ENCODE results near the gene MSTN. TPM values are rescaled to one million over a fixed set of nuclear protein-coding genes. Genes with fewer than 3 reads are reported as not detected.

The MSTN gene
- total and polyA plus RNA-seq, 2 donors (not counting 3 experiments of a cell fraction or from before 2014, with no cell fraction given): 0.04 TPM; not detected in 1

DNA sequence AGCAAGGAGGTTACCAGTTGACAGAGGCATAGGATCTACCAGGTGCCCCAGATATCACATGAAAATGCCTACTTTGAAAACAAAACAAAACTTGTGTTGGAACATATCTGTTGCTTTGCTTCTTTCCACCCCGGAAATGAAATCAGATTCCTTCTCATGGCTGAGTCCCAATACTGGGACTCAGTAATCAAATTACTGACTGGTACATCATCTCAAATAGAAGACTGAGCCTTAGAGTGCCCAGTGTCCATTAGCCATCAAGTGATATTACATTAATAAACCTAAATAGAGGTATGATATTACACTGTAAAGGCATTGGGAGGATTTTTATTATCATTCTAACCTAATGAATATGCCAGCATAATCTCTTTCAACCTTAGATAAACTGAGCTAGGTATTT is 48.6 kb upstream of the MSTN start:
- H3K79me2 ChIP-seq (ENCODE audit: control insufficient read depth, insufficient read depth, low read length): no peaks in the 10 kb centered on the region
- intact Hi-C loops (cut with micrococcal nuclease): no loop called here
- H3K9me1 ChIP-seq (replicated peaks; ENCODE audit: control insufficient read depth, extremely low read depth, insufficient read depth, low read length): no peaks in the 10 kb centered on the region
- H4K20me1 ChIP-seq (replicated peaks; ENCODE audit: control insufficient read depth, extremely low read depth, insufficient read depth, low read length): no peaks in the 10 kb centered on the region
- no peaks in the 10 kb centered on the region for H3K4me1 ChIP-seq (ENCODE audit: control insufficient read depth, extremely low read depth, insufficient read depth, low read length)
- no peaks in the 10 kb centered on the region for H3K36me3 ChIP-seq (ENCODE audit: control insufficient read depth in 2 of 2, extremely low read depth in 1 of 2, insufficient read depth in 2 of 2, low read length in 2 of 2)
- no peak overlapping the region for H2AFZ ChIP-seq (ENCODE audit: low read depth, low read length)
- no peak overlapping the region for H3K4me3 ChIP-seq (replicated peaks in 1 of 3; ENCODE audit: insufficient read depth in 1 of 3, low read depth in 1 of 3, low read length in 3 of 3)
- FAIRE-seq (no peak), DNase-seq (ENCODE audit: low read depth, low spot score) (no peak)
- no peak overlapping the region for H3K4me2 ChIP-seq (ENCODE audit: insufficient read depth, low read length)
- no TSS peak for BruUV-seq (replicated peaks)
- H3K9me3 ChIP-seq (replicated peaks; ENCODE audit: control insufficient read depth, insufficient read depth, low read length): no peaks in the 10 kb centered on the region
- POLR2A ChIA-PET: no interaction called here
- dilution Hi-C loops (cut with MboI; ENCODE audit: extremely low pct_ligation_motif_present, low sequenced_read_pairs): no loop called here
- H3K9ac ChIP-seq (replicated peaks; ENCODE audit: extremely low read depth, insufficient read depth, low read length): no peak overlapping the region
- H3K27me3 ChIP-seq (ENCODE audit: control insufficient read depth in 2 of 2, insufficient read depth in 2 of 2, low read length in 2 of 2): peaks cover 0 to 2% of the 10 kb centered on the region in 2 experiments
- H3K27ac ChIP-seq (ENCODE audit: insufficient read depth, low read depth, low read length): no peak overlapping the region
- TF ChIP-seq GATA2 (IDR thresholded peaks at IDR 0.05; ENCODE audit: insufficient read depth, insufficient read length, low read depth, low read length) (no peak), FOS (IDR thresholded peaks at IDR 0.05; ENCODE audit: borderline replicate concordance, insufficient read depth, low read length) (no peak), EZH2 (IDR thresholded peaks at IDR 0.05; ENCODE audit: borderline replicate concordance, low read depth, low read length, severe bottlenecking) (no peak), JUN (IDR thresholded peaks at IDR 0.05; ENCODE audit: borderline replicate concordance, insufficient read depth, insufficient read length, low read depth) (no peak), POLR2A (IDR thresholded peaks at IDR 0.05; ENCODE audit: low read depth, low read length) (no peak), POLR2AphosphoS5 (IDR thresholded peaks at IDR 0.05; ENCODE audit: insufficient read depth, low read depth, low read length) (no peak), MYC (IDR thresholded peaks at IDR 0.05; ENCODE audit: low read depth, low read length) (no peak)
- TF ChIP-seq, protein P1, sequence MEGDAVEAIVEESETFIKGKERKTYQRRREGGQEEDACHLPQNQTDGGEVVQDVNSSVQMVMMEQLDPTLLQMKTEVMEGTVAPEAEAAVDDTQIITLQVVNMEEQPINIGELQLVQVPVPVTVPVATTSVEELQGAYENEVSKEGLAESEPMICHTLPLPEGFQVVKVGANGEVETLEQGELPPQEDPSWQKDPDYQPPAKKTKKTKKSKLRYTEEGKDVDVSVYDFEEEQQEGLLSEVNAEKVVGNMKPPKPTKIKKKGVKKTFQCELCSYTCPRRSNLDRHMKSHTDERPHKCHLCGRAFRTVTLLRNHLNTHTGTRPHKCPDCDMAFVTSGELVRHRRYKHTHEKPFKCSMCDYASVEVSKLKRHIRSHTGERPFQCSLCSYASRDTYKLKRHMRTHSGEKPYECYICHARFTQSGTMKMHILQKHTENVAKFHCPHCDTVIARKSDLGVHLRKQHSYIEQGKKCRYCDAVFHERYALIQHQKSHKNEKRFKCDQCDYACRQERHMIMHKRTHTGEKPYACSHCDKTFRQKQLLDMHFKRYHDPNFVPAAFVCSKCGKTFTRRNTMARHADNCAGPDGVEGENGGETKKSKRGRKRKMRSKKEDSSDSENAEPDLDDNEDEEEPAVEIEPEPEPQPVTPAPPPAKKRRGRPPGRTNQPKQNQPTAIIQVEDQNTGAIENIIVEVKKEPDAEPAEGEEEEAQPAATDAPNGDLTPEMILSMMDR (IDR thresholded peaks at IDR 0.05; ENCODE audit: extremely low read depth in 1 of 2, insufficient read depth in 1 of 2, low read depth in 1 of 2, low read length in 2 of 2): no peak
- CTCF ChIA-PET: interaction anchor here (2.5 kb wide), 1 partner anchor 11 kb away, joined by 10 read pairs; no protein-coding TSS in a partner anchor

All from endothelial cell of umbilical vein (primary cell).